ENCODE data around the gene C1orf210.

Gene C1orf210

GRCh38 chr1:43274125-43274803 is 11.1 kb downstream of the C1orf210 start:
- H3K4me3 ChIP-seq (replicated peaks; ENCODE audit: low read depth, low read length) = no peak overlapping the region
- no peak for TF ChIP-seq CTCF (IDR thresholded peaks at IDR 0.05; ENCODE audit: low read length, missing control alignments)
- DNase-seq (ENCODE audit: low read depth) = peak; percentile 81

- DNase-seq (ENCODE audit: low read depth) = no peak
- no peak for TF ChIP-seq CTCF (IDR thresholded peaks at IDR 0.05; ENCODE audit: low read length, missing control alignments)
- H3K4me3 ChIP-seq (replicated peaks; ENCODE audit: low read depth, low read length) = no peak overlapping the region
Observed at GRCh38 chr1:43273708-43274107, 11.7 kb downstream of the C1orf210 start.

- DNase-seq (ENCODE audit: low read depth) = no peak
- no peak for TF ChIP-seq CTCF (IDR thresholded peaks at IDR 0.05; ENCODE audit: low read length, missing control alignments)
- H3K4me3 ChIP-seq (replicated peaks; ENCODE audit: low read depth, low read length) = no peak overlapping the region
Observed at GRCh38 chr1:43272576-43273571, 12.5 kb downstream of the C1orf210 start.

- DNase-seq (ENCODE audit: low read depth) = no peak
- no peak overlapping the region for H3K4me3 ChIP-seq (replicated peaks; ENCODE audit: low read depth, low read length)
- TF ChIP-seq CTCF (IDR thresholded peaks at IDR 0.05; ENCODE audit: low read length, missing control alignments) = no peak
Observed at GRCh38 chr1:43272161-43272560, 13.2 kb downstream of the C1orf210 start.

GRCh38 chr1:43271186-43272118 is 13.9 kb downstream of the C1orf210 start:
- no peak overlapping the region for H3K4me3 ChIP-seq (replicated peaks; ENCODE audit: low read depth, low read length)
- TF ChIP-seq CTCF (IDR thresholded peaks at IDR 0.05; ENCODE audit: low read length, missing control alignments) = no peak
- DNase-seq (ENCODE audit: low read depth) = no peak

- no peak for TF ChIP-seq CTCF (IDR thresholded peaks at IDR 0.05; ENCODE audit: low read length, missing control alignments)
- DNase-seq (ENCODE audit: low read depth) = no peak
- no peak overlapping the region for H3K4me3 ChIP-seq (replicated peaks; ENCODE audit: low read depth, low read length)
Observed at GRCh38 chr1:43270421-43271095, 14.8 kb downstream of the C1orf210 start.

Measured in fibroblast of pulmonary artery (primary cell).